ENCODE measurements around the gene DNHD1.

DNA sequence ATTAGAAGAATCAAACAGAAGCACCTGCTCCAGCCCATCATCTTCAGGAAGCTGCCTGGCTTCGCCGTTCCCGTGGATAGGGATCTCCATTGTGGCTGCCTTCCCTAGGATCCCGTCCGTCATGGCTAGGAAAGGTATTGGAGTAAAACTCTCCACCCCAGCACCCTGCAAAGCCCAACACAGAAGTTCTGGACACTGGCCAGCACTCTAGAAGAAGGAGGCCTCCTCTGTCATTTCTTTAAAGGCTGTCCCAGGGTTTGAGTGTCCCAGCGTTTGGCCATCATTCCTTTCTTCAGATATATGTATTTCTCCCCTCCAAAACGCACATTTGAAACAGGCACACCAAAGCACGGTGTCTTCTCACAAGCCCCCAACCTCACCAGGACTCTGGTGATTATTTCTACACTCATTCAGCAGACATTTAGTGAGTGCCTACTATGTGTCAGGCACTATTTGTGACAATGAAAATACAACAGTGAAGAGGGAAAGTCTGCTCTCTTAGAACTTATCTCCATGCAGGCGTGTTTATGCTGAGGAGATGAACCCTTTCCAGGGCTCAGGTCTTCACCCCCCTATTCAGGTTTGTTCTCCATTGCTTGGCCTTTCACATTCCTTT is 16.7 kb upstream of the DNHD1 start:
- TF ChIP-seq, protein P1, sequence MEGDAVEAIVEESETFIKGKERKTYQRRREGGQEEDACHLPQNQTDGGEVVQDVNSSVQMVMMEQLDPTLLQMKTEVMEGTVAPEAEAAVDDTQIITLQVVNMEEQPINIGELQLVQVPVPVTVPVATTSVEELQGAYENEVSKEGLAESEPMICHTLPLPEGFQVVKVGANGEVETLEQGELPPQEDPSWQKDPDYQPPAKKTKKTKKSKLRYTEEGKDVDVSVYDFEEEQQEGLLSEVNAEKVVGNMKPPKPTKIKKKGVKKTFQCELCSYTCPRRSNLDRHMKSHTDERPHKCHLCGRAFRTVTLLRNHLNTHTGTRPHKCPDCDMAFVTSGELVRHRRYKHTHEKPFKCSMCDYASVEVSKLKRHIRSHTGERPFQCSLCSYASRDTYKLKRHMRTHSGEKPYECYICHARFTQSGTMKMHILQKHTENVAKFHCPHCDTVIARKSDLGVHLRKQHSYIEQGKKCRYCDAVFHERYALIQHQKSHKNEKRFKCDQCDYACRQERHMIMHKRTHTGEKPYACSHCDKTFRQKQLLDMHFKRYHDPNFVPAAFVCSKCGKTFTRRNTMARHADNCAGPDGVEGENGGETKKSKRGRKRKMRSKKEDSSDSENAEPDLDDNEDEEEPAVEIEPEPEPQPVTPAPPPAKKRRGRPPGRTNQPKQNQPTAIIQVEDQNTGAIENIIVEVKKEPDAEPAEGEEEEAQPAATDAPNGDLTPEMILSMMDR (conservative IDR thresholded peaks at IDR 0.05; ENCODE audit: low read depth, low read length) = no peak
- TF ChIP-seq POLR2A (IDR thresholded peaks at IDR 0.05; ENCODE audit: low read depth, low read length) (no peak), SMC3 (IDR thresholded peaks at IDR 0.05; ENCODE audit: low read depth, low read length) (no peak), MAFK (IDR thresholded peaks at IDR 0.05; ENCODE audit: low read depth, low read length) (no peak), CHD1 (IDR thresholded peaks at IDR 0.05; ENCODE audit: low read depth, low read length) (no peak; the same call in 1 of the 2 replicates), CEBPB (IDR thresholded peaks at IDR 0.05; ENCODE audit: low read depth, low read length) (no peak), RAD21 (IDR thresholded peaks at IDR 0.05; ENCODE audit: low read length) (no peak), RFX5 (IDR thresholded peaks at IDR 0.05; ENCODE audit: low read depth, low read length) (no peak)
- TF ChIP-seq, protein P2, sequence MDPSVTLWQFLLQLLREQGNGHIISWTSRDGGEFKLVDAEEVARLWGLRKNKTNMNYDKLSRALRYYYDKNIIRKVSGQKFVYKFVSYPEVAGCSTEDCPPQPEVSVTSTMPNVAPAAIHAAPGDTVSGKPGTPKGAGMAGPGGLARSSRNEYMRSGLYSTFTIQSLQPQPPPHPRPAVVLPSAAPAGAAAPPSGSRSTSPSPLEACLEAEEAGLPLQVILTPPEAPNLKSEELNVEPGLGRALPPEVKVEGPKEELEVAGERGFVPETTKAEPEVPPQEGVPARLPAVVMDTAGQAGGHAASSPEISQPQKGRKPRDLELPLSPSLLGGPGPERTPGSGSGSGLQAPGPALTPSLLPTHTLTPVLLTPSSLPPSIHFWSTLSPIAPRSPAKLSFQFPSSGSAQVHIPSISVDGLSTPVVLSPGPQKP (IDR thresholded peaks at IDR 0.05; ENCODE audit: borderline replicate concordance, low read depth, low read length) = no peak
